Daoy (cell line): ENCODE measurements around the gene TEX12. TPM values are rescaled to one million over a fixed set of nuclear protein-coding genes. Genes with fewer than 3 reads are reported as not detected.
"Not testable (repeated sequence)": the region's sequence is repeated elsewhere in the genome, so short reads cannot be mapped to it uniquely, and the experiment has no call there.

Experiments
- DNase-seq: peaks from one replicate; pipeline ENCODE4 v3.0.0-alpha.2; 2015; ENCODE audit warnings: low read depth
- total RNA-seq: library from RNA; depleted of rRNA; stranded (reverse); fragments of >200 nt; shearing (Covaris generic); gene quantifications from 2 replicates; pipeline ENCODE4 v1.2.3, GENCODE V29; 2014

Gene TEX12
- total RNA-seq, 1 experiment from 2014 or later = not detected

DNA sequence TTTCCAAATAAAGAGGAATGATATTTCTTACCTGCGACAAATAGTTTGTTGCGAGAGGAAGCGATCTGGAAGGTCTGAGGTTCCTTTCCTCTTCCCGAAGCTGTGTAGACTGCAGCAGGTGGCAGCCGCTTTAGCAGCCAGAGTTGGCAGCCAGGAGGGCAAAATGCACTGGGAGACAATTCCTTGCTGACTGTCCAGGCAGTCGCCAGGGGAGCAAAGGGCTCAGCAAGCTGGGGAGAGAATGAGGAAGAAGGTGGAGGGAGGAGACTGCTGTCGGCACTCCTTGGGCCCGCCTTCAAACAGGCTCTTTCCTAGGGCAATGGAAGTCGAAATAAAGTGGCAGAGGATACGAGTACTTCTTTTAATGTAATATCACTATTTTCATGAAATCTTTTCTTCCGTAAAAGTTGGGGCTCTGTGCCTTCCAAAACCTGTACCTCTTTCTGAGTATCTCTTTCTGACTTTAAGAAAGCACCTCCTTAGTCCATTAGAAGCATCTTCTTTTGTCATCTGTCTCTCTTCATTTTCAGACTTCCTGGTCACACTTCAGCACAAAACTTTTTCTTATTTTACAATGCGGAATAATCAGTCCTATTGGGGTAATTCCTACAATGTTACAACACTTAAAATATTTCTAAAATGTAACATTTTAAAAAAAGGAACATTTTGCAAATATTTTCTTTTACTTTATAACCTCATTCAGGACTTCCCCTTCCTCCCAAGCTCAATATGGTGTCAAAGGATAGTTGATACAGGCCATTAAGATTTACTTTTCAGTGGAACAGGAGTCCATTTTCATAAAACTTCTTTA is 3.1 kb upstream of the TEX12 start, which contains the start of gene IL18:
IL18 (minus strand) TSS at position 220 of the 811 bp plus-strand sequence. CDS start 9,041 bp downstream, outside the sequence.
- DNase-seq = no peak

- no peak for DNase-seq
These were observed 2.1 kb upstream of the TEX12 start for GRCh38 chr11:112165049-112165448.

GRCh38 chr11:112166562-112166961 is 610 bp upstream of the TEX12 start:
- DNase-seq = no peak

DNA sequence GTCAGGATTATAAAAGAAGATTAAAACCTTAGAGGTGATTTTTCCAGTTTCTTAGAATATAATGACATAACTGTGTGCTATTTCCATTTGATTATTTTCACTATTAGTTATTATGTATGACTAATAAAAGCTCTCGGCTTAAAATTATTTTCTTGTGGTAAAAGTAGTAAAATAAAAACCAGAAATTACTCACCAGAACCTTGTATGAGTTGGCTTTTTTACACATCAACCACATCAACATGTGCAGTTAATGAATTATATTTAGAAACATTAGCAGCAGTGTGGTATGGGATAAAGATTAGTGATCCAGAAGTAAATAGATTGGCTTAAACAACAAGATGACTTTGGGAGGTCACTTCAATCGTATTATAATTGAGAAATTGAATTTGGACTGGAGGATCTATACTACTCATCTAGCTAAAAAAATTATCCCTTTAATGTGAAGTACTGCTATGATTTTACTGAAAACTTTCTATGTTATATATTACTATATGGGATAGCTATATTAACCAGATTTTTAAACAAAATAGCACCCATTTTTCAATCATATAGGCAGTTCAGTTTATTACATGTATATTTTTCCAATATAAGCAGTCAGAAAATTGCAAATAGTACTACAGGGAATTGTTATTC is 5.3 kb downstream of the TEX12 start:
- DNase-seq = no peak

GRCh38 chr11:112173152-112173551 is 6.0 kb downstream of the TEX12 start:
- no peak for DNase-seq

- DNase-seq = peak; percentile 66
These were observed 7.8 kb downstream of the TEX12 start, which contains the start of gene BCO2 for GRCh38 chr11:112174789-112175598. TSS of gene BCO2 (plus strand) at chr11:112175512. CDS start at chr11:112175602, 90 bp downstream.

DNA sequence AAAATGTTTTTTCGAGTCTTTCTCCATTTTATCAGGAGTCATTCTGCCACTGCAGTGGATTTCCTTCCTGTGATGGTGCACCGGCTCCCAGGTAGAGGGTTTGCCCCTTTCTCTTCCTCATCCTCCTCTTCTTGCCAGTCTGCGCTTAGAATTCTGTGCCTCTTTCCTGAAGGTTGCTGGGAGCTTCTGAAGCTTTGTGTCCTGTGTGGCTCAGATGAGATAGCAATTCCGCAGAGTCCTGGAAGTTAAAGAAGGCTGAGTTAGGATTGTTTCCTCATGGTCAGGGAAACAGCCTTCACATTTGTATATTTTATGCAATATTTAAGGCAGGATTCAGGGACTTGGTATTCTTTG is 8.4 kb downstream of the TEX12 start:
- no peak for DNase-seq

DNA sequence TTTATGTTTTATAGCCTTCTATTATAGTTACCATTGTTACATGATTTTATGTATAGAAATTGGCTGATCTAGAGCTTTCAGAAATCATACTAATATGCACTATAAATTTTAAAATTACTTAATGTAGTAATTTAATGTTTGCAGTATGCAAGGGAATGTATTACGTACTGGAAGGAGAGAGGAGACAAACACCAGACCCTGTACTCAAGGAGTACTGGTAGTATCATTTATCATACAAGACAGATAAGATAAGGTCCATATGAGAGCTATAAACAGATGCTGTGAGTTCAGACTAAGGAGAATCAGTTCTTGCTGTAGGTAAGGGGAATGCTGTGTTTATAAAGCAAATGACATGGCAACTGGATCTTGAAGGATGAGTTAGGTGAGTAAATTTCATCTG is 8.9 kb downstream of the TEX12 start:
- no peak for DNase-seq

DNA sequence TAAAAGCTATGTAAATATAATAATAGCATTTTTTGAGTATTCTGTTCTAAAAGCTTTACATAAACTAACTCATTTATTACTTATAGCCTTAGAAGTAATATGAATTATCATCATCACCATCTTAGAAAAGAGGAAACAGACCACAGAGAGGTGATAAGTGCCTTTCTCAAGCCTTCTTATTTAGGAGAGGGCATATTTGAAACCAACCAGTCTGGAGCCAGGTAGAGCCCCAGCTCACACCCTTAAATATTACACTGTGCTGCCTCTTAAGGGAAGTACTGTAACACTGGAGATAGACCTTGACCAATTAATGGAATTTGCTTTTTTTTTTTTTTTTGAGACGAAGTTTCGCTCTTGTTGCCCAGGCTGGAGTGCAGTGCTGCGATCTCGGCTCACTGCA is 10.4 kb downstream of the TEX12 start:
- no peak for DNase-seq

GRCh38 chr11:112178428-112178827 is 11.3 kb downstream of the TEX12 start:
- DNase-seq = no peak

- DNase-seq = no peak
These were observed 11.8 kb downstream of the TEX12 start for GRCh38 chr11:112178936-112179335.

DNA sequence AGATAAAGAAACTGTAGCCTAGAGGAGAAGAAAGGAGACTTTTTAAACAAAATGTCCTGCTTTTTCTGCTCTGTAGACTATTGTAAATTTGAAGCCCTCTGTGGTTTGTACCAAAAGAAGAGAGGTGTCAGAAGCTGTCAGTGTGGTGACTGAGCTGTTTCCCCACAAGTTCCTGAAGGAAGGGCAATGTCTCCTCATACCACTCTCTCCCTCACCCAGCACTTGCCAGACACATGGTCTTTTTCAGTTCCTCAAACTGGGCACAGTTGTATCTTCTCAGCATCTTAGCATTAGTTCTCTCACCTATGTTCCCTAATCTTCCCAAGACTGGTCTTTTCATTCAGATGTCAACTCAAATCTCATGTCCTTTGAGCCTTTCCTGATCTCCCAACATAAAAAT is 12.4 kb downstream of the TEX12 start:
- DNase-seq = no peak

- no peak for DNase-seq
These were observed 15.7 kb downstream of the TEX12 start for GRCh38 chr11:112182867-112183266.

GRCh38 chr11:112185883-112186282 is 18.7 kb downstream of the TEX12 start:
- no peak for DNase-seq

- DNase-seq = no peak
These were observed 19.1 kb downstream of the TEX12 start for GRCh38 chr11:112186304-112186703.

DNA sequence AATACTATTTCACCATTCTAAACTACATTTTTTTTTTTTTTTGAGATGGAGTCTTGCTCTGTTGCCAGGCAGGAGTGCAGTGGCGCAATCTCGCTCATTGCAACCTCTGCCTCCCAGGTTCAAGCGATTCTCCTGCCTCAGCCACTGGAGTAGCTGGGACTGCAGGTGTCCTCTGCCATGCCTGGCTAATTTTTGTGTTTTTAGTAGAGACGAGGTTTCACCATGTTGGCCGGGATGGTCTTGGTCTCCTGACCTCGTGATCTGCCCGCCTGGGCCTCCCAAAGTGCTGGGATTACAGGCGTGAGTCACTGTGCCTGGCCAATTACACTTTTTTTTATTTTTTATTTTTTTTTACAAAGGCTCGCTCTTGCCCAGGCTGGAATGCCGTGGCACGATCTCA is 27.9 kb downstream of the TEX12 start:
- peak; percentile 6 for DNase-seq

DNA sequence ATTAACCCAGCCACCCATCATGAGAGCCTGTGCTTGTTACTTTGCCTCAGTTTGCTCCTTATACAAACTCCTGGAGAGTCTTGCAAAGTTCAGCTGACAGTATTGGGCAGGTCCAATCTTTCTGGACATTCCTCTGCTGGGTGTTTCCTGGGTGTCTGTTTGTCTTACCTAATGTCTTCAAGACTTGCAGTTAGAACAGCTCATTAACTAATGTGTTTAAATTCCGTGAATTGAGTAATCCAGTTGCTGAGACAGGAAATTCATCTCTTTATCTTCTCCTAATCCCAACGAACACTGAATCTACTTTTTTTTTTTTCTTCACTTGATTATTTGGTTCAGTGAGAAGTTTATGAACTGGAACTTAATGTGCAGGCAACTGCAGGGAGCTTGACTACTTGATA is 28.8 kb downstream of the TEX12 start:
- DNase-seq = no peak

DNA sequence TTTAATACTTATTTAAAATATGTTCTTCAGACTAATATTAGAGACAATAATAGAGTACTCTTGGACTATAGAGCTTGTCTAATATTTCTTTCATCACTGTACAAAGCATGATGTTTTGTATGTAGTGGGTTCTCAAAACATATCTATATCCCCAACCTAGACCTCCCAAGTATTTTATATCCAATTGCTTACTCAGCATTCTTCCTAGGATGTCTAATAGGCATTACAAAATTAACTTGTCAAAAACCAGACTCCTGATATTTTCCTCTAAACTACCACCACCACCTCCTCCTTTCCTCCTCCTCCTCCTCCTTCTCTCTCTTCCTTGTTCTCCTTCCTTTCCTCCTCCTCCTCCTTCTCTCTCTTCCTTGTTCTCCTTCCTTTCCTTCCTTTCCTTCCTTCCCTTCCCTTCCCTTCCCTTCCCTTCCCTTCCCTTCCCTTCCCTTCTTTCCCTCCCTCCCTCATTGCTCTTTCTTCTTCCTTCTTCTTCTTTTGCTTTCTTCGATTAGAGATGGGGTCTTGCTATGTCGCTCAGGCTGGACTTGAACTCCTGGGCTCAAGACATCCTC is 29.4 kb downstream of the TEX12 start:
- no peak for DNase-seq

DNA sequence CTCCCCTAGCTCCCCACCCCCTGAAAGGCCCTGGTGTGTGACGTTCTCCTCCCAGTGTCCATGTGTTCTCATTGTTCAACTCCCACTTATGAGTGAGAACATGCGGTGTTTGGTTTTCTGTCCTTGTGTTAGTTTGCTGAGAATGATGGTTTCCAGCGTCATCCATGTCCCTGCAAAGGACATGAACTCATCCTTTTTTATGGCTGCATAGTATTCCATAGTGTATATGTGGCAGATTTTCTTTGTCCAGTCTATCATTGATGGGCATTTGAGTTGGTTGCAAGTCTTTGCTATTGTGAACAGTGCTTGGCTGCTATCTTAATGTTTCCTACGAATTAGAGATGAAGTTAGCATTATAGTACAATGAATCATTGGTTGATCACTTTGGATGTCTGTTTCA is 31.9 kb downstream of the TEX12 start:
- not testable (repeated sequence) for DNase-seq

DNA sequence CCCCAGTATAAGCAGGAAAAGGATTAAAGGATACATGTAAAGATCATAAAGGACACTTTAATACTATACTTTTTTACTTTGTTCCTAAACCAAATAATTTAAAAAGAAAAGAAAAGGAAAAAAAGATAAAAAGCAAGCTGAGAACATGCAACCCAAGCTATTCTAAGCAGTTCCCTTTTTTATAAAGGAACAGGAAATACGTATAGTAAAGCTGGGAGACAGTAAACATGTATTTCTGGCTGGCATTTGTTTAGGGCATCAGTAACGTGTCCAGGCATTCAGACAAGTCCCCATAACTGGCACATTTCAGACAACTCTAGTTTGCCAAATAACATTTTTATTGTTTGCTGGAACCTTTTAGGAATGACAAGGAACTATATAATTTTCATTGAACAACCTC is 33.1 kb downstream of the TEX12 start:
- DNase-seq = no peak

DNA sequence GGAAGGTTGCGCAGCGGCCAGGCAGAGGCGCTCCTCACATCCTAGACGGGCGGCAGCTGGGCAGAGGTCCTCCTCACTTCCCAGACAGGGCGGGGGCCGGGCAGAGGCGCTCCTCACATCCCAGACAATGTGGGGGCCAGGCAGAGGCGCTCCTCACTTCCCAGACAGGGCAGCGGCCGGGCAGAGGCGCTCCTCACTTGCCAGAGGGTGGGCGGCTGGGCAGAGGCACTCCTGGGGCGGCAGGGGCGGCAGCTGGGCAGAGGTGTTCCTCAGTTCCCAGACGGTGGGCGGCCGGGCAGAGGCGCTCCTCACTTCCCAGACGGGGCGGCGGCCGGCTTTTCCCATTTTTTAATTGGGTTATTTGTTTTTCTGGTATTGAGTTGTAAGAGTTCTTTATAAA is 38.9 kb downstream of the TEX12 start:
- DNase-seq = no peak

GRCh38 chr11:112210890-112211289 is 43.7 kb downstream of the TEX12 start:
- DNase-seq = no peak
